ENCODE results near the gene MAP2K5.

DNA sequence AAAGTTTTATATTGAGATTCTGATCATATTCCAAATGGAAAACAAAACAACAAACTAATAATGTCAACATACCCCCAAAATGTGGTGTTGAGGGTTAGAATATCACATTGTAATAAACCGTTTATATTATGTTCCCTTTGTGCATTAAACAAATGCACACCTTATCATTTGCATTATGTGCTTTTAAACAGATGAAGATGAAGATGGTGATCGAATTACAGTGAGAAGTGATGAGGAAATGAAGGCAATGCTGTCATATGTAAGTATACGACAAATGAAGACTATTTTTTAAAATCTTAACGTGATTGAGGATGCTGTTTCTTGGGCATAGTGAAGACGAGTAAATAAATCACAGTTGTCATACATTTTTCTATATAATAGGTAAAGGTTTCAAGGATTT is 20.6 kb downstream of the MAP2K5 start:
- TF ChIP-seq ZNF426 (tag by site-specific recombination; IDR thresholded peaks at IDR 0.05) (no peak), ZNF701 (tag by site-specific recombination; IDR thresholded peaks at IDR 0.05) (no peak)
- TF ChIP-seq, protein P1, sequence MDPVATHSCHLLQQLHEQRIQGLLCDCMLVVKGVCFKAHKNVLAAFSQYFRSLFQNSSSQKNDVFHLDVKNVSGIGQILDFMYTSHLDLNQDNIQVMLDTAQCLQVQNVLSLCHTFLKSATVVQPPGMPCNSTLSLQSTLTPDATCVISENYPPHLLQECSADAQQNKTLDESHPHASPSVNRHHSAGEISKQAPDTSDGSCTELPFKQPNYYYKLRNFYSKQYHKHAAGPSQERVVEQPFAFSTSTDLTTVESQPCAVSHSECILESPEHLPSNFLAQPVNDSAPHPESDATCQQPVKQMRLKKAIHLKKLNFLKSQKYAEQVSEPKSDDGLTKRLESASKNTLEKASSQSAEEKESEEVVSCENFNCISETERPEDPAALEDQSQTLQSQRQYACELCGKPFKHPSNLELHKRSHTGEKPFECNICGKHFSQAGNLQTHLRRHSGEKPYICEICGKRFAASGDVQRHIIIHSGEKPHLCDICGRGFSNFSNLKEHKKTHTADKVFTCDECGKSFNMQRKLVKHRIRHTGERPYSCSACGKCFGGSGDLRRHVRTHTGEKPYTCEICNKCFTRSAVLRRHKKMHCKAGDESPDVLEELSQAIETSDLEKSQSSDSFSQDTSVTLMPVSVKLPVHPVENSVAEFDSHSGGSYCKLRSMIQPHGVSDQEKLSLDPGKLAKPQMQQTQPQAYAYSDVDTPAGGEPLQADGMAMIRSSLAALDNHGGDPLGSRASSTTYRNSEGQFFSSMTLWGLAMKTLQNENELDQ (tag by site-specific recombination; IDR thresholded peaks at IDR 0.05; ENCODE audit: low read depth): no peak
